Testis (tissue), 3 donors: Measurements from ENCODE around the gene TCF7L2. TPM values are rescaled to one million over a fixed set of nuclear protein-coding genes. Genes with fewer than 3 reads are reported as not detected.

Source experiments
- DNase-seq: peaks from one replicate; pipeline ENCODE4 v3.0.0-alpha.2; 2019
- H3K27ac ChIP-seq, 2 donors: fragments of 200-600 bp; sonication (generic); one replicate each; pipeline ENCODE4 v1.5.1; 2019
- H3K27me3 ChIP-seq: fragments of 200-600 bp; sonication (generic); one replicate; pipeline ENCODE4 v1.5.1; 2019
- H3K36me3 ChIP-seq: fragments of 200-600 bp; sonication (generic); one replicate; pipeline ENCODE4 v1.5.1; 2017; ENCODE audit warnings: low read depth; ENCODE audit errors: missing control alignments
- H3K4me1 ChIP-seq: fragments of 200-600 bp; sonication (generic); one replicate; pipeline ENCODE4 v1.5.1; 2019
- H3K4me3 ChIP-seq, 2 donors: fragments of 200-600 bp; sonication (generic); one replicate each; pipeline ENCODE4 v1.5.1; 2017 to 2019
- H3K9me3 ChIP-seq: fragments of 200-600 bp; sonication (generic); one replicate; pipeline ENCODE4 v1.5.1; 2017
- CTCF ChIP-seq, 3 experiments: fragments of 450-650 bp in 2 of 3; fragments of 200-600 bp in 1 of 3; sonication (generic) in 1 of 3; IDR thresholded peaks; one replicate each; pipeline ENCODE4 v1.5.1; 2016 to 2019; ENCODE audit warnings: antibody characterized with exemption in 3 of 3, mild to moderate bottlenecking in 2 of 3, moderate library complexity in 1 of 3
- POLR2A ChIP-seq: fragments of 450-650 bp; IDR thresholded peaks from one replicate; pipeline ENCODE4 v1.6.1; 2017; ENCODE audit warnings: antibody characterized with exemption, mild to moderate bottlenecking, moderate library complexity
- WGBS, 2 donors: methylation state at CpG; one replicate each; pipeline ENCODE4 v1.1.5; 2018; 5-methylcytosine and 5-hydroxymethylcytosine counted together
- intact Hi-C: fragments of 100-400 bp; cut with DNase I; formaldehyde crosslinking; loops from one replicate; pipeline ENCODE4 v1.15.1; 2023; ENCODE audit warnings: low total_unique reads
- polyA plus RNA-seq: library from polyadenylated mRNA; stranded (reverse); fragments of 350-450 nt; fragmentation: Illumina TruSeq; extraction: RNeasy Lipid Tissue Mini Kit (QIAGEN cat#74804); gene quantifications from one replicate; pipeline ENCODE4 v1.2.3, GENCODE V29; 2014; ENCODE audit warnings: low read depth, low replicate concordance; ENCODE audit not compliant: insufficient read depth
- total RNA-seq, 2 donors: library from RNA; depleted of rRNA; stranded (reverse); fragments of >200 nt; gene quantifications; one replicate each; pipeline ENCODE4 v1.2.3, GENCODE V29; 2016

TCF7L2 gene
- total and polyA plus RNA-seq, 3 donors from 2014 or later, result 18.5 to 25.4 (median 23.3) TPM

GRCh38 chr10:113095419-113096127 is 145.5 kb downstream of the TCF7L2 start:
- Histone ChIP-seq H3K4me3 (no peak overlapping the region), H3K27me3 (no peaks in the 10 kb centered on the region), H3K36me3 (no peaks in the 10 kb centered on the region), H3K4me1 (no peaks in the 10 kb centered on the region), H3K9me3 (no peaks in the 10 kb centered on the region), H3K27ac (no peak overlapping the region)
- TF ChIP-seq POLR2A (no peak), CTCF (IDR thresholded peaks at IDR 0.05) (no peak)
- intact Hi-C loops, result no loop called here
- DNase-seq, result no peak
- WGBS, 2 donors, result 80 to 92% methylated on average over 15 of the region's 15 CpGs

- 72 to 74% methylated on average over 11 of the region's 11 CpGs for WGBS, 2 donors
- TF ChIP-seq CTCF (IDR thresholded peaks at IDR 0.05) (no peak), POLR2A (no peak)
- no peak overlapping the region for H3K27ac ChIP-seq
- H3K36me3 ChIP-seq, result no peaks in the 10 kb centered on the region
- intact Hi-C loops, result no loop called here
- H3K4me3 ChIP-seq, result no peak overlapping the region
- no peaks in the 10 kb centered on the region for H3K4me1 ChIP-seq
- DNase-seq, result peak; percentile 44
- H3K9me3 ChIP-seq, result no peaks in the 10 kb centered on the region
- no peaks in the 10 kb centered on the region for H3K27me3 ChIP-seq
Measured at GRCh38 chr10:113096128-113096996, 146.3 kb downstream of the TCF7L2 start.

GRCh38 chr10:113097036-113097435 is 147.0 kb downstream of the TCF7L2 start:
- intact Hi-C loops, result no loop called here
- TF ChIP-seq CTCF (IDR thresholded peaks at IDR 0.05) (no peak), POLR2A (no peak)
- Histone ChIP-seq H3K27me3 (no peaks in the 10 kb centered on the region), H3K9me3 (no peaks in the 10 kb centered on the region), H3K36me3 (no peaks in the 10 kb centered on the region), H3K4me3 (no peak overlapping the region), H3K4me1 (no peaks in the 10 kb centered on the region), H3K27ac (no peak overlapping the region)
- 77 to 97% methylated on average over 6 of the region's 6 CpGs for WGBS, 2 donors
- no peak for DNase-seq

GRCh38 chr10:113099431-113100183 is 149.6 kb downstream of the TCF7L2 start:
- intact Hi-C loops, result no loop called here
- Histone ChIP-seq H3K27ac (no peak overlapping the region), H3K4me3 (no peak overlapping the region), H3K36me3 (no peaks in the 10 kb centered on the region), H3K4me1 (no peaks in the 10 kb centered on the region), H3K9me3 (no peaks in the 10 kb centered on the region), H3K27me3 (no peaks in the 10 kb centered on the region)
- peak; percentile 21 for DNase-seq
- TF ChIP-seq CTCF (IDR thresholded peaks at IDR 0.05), result no peak
- no peak for TF ChIP-seq POLR2A
- WGBS, 2 donors, result 45 to 49% methylated on average over 13 of the region's 13 CpGs
